Esophagus muscularis mucosa (tissue), 4 donors: ENCODE data around the gene MERTK.

Source experiments
- EP300 ChIP-seq: sonication (generic); formaldehyde crosslinking; IDR thresholded peaks from one replicate; pipeline ENCODE4 v1.6.1; 2017; ENCODE audit warnings: antibody characterized with exemption
- POLR2A ChIP-seq: fragments of 450-650 bp; IDR thresholded peaks from one replicate; pipeline ENCODE4 v1.6.1; 2017; ENCODE audit warnings: antibody characterized with exemption, moderate library complexity, mild to moderate bottlenecking, low read depth
- POLR2AphosphoS5 ChIP-seq, 2 donors: sonication (generic); formaldehyde crosslinking; IDR thresholded peaks; one replicate each; pipeline ENCODE4 v1.6.1; 2017; ENCODE audit warnings: antibody characterized with exemption in 2 of 2
- TF ChIP-seq, protein P1 (sequence below), 3 experiments: fragments of 200-600 bp in 2 of 3; fragments of 450-650 bp in 1 of 3; sonication (generic) in 2 of 3; IDR thresholded peaks; one replicate each; pipeline ENCODE4 v1.5.1; 2017 to 2019; ENCODE audit warnings: antibody characterized with exemption in 3 of 3, mild to moderate bottlenecking in 2 of 3, moderate library complexity in 1 of 3

DNA sequence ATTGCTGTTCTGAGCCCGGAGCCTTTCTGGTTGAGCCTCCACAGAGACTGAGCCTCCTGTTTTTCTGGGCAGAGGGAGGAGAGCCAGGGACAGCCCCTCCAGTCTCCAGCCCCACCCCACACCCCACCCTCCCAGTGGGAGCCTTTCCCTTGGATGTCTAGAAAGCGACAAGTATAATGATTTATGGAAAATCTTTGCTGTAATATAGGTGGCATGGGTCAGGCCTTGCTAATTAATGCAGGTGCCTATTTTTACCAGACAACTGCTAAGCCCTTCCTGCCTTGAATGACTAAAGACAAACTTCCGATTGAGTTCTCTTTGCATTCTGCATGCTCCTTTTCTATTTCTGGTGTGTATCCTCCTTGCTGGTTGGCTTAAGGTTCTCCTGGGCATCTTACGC, 43.1 kb downstream of the MERTK start:
- TF ChIP-seq, protein P1, sequence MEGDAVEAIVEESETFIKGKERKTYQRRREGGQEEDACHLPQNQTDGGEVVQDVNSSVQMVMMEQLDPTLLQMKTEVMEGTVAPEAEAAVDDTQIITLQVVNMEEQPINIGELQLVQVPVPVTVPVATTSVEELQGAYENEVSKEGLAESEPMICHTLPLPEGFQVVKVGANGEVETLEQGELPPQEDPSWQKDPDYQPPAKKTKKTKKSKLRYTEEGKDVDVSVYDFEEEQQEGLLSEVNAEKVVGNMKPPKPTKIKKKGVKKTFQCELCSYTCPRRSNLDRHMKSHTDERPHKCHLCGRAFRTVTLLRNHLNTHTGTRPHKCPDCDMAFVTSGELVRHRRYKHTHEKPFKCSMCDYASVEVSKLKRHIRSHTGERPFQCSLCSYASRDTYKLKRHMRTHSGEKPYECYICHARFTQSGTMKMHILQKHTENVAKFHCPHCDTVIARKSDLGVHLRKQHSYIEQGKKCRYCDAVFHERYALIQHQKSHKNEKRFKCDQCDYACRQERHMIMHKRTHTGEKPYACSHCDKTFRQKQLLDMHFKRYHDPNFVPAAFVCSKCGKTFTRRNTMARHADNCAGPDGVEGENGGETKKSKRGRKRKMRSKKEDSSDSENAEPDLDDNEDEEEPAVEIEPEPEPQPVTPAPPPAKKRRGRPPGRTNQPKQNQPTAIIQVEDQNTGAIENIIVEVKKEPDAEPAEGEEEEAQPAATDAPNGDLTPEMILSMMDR (IDR thresholded peaks at IDR 0.05) = no peak
- TF ChIP-seq EP300 = no peak
- TF ChIP-seq POLR2A = no peak
- no peak for TF ChIP-seq POLR2AphosphoS5 (IDR thresholded peaks at IDR 0.05)
